ENCODE results near the gene FAM53A. TPM values are rescaled to one million over a fixed set of nuclear protein-coding genes. Genes with fewer than 3 reads are reported as not detected.

The FAM53A gene
- total RNA-seq, 1 experiment from 2014 or later = 1.6 TPM

GRCh38 chr4:1631136-1631535 is 53.0 kb downstream of the FAM53A start:
- TF ChIP-seq CTCF (conservative IDR thresholded peaks at IDR 0.05; ENCODE audit: low read depth, low read length) = no peak
- TF ChIP-seq EZH2 (IDR thresholded peaks at IDR 0.05; ENCODE audit: borderline replicate concordance, low read depth, low read length, poor library complexity, severe bottlenecking) = no peak
- H3K4me1 ChIP-seq (ENCODE audit: insufficient read depth, low read length, poor library complexity, severe bottlenecking) = no peaks in the 10 kb centered on the region
- H3K36me3 ChIP-seq (ENCODE audit: insufficient read depth, low read length, poor library complexity, severe bottlenecking) = no peaks in the 10 kb centered on the region
- POLR2A ChIA-PET (ENCODE audit: low non-redundant PET) = no interaction called here
- H3K9me3 ChIP-seq (ENCODE audit: low read depth, low read length, poor library complexity, severe bottlenecking) = no peaks in the 10 kb centered on the region
- no peak for DNase-seq (ENCODE audit: low spot score)
- no peak overlapping the region for H3K27ac ChIP-seq (ENCODE audit: low read depth, low read length, poor library complexity, severe bottlenecking)
- CTCF ChIA-PET = interaction anchor here (0.6 kb wide), 1 partner anchor 723 kb away, joined by 3 read pairs; no protein-coding TSS in a partner anchor
- no peak overlapping the region for H3K4me3 ChIP-seq (ENCODE audit: low read depth, low read length, poor library complexity, severe bottlenecking)
- H3K27me3 ChIP-seq (replicated peaks; ENCODE audit: insufficient read depth, low read depth, low read length, poor library complexity) = peaks cover 16% of the 10 kb centered on the region
- intact Hi-C loops (cut with micrococcal nuclease; ENCODE audit: unreplicated experiment) = no loop called here
- BruUV-seq (replicated peaks) = no TSS peak

- H3K27ac ChIP-seq (ENCODE audit: low read depth, low read length, poor library complexity, severe bottlenecking) = no peak overlapping the region
- H3K4me3 ChIP-seq (ENCODE audit: low read depth, low read length, poor library complexity, severe bottlenecking) = no peak overlapping the region
- H3K36me3 ChIP-seq (ENCODE audit: insufficient read depth, low read length, poor library complexity, severe bottlenecking) = no peaks in the 10 kb centered on the region
- ChIA-PET POLR2A (ENCODE audit: low non-redundant PET) (no interaction called here), CTCF (interaction anchor here (0.5 to 0.6 kb wide), 2 partner anchors 119 to 240 kb away, joined by 4 to 9 read pairs; no protein-coding TSS in a partner anchor)
- no peaks in the 10 kb centered on the region for H3K9me3 ChIP-seq (ENCODE audit: low read depth, low read length, poor library complexity, severe bottlenecking)
- no TSS peak for BruUV-seq (replicated peaks)
- no peaks in the 10 kb centered on the region for H3K4me1 ChIP-seq (ENCODE audit: insufficient read depth, low read length, poor library complexity, severe bottlenecking)
- intact Hi-C loops (cut with micrococcal nuclease; ENCODE audit: unreplicated experiment) = no loop called here
- peaks cover 16% of the 10 kb centered on the region for H3K27me3 ChIP-seq (replicated peaks; ENCODE audit: insufficient read depth, low read depth, low read length, poor library complexity)
- no peak for DNase-seq (ENCODE audit: low spot score)
- TF ChIP-seq EZH2 (IDR thresholded peaks at IDR 0.05; ENCODE audit: borderline replicate concordance, low read depth, low read length, poor library complexity, severe bottlenecking) (no peak), CTCF (conservative IDR thresholded peaks at IDR 0.05; ENCODE audit: low read depth, low read length) (no peak)
Observed at GRCh38 chr4:1630266-1630665, 53.8 kb downstream of the FAM53A start.

- no TSS peak for BruUV-seq (replicated peaks)
- intact Hi-C loops (cut with micrococcal nuclease; ENCODE audit: unreplicated experiment) = loop anchor here (5.0 kb wide), 1 partner anchor 272 kb away; no protein-coding TSS in a partner anchor
Observed at GRCh38 chr4:1629699-1630083, 54.4 kb downstream of the FAM53A start.

More at GRCh38 chr4:1629699-1630083, 54.4 kb downstream of the FAM53A start:
- no peak overlapping the region for H3K4me3 ChIP-seq (ENCODE audit: low read depth, low read length, poor library complexity, severe bottlenecking)
- no peaks in the 10 kb centered on the region for H3K9me3 ChIP-seq (ENCODE audit: low read depth, low read length, poor library complexity, severe bottlenecking)
- no peak for DNase-seq (ENCODE audit: low spot score)
- CTCF ChIA-PET = interaction anchor here (0.5 to 1.2 kb wide), 3 partner anchors 118 to 876 kb away, joined by 3 to 9 read pairs (median 5); no protein-coding TSS in a partner anchor
- POLR2A ChIA-PET (ENCODE audit: low non-redundant PET) = no interaction called here
- H3K36me3 ChIP-seq (ENCODE audit: insufficient read depth, low read length, poor library complexity, severe bottlenecking) = no peaks in the 10 kb centered on the region
- TF ChIP-seq CTCF (conservative IDR thresholded peaks at IDR 0.05; ENCODE audit: low read depth, low read length) (no peak), EZH2 (IDR thresholded peaks at IDR 0.05; ENCODE audit: borderline replicate concordance, low read depth, low read length, poor library complexity, severe bottlenecking) (no peak)
- H3K4me1 ChIP-seq (ENCODE audit: insufficient read depth, low read length, poor library complexity, severe bottlenecking) = no peaks in the 10 kb centered on the region
- H3K27me3 ChIP-seq (replicated peaks; ENCODE audit: insufficient read depth, low read depth, low read length, poor library complexity) = peaks cover 16% of the 10 kb centered on the region
- H3K27ac ChIP-seq (ENCODE audit: low read depth, low read length, poor library complexity, severe bottlenecking) = no peak overlapping the region
